Mucosa of stomach (tissue), 1 donor: ENCODE measurements around the gene SSH2.
"Not testable (repeated sequence)": the region's sequence is repeated elsewhere in the genome, so short reads cannot be mapped to it uniquely, and the experiment has no call there.

ENCODE experiments used
- H3K27me3 ChIP-seq: one replicate; pipeline ENCODE4 v1.7.0; 2013; ENCODE audit warnings: mild to moderate bottlenecking, low read length; ENCODE audit not compliant: control insufficient read depth, insufficient read depth
- H3K36me3 ChIP-seq: one replicate; pipeline ENCODE4 v1.7.0; 2013; ENCODE audit warnings: low read length; ENCODE audit not compliant: control insufficient read depth, insufficient read depth
- H3K4me1 ChIP-seq: one replicate; pipeline ENCODE4 v1.7.0; 2013; ENCODE audit warnings: mild to moderate bottlenecking, low read length; ENCODE audit not compliant: control insufficient read depth, insufficient read depth
- H3K4me3 ChIP-seq: one replicate; pipeline ENCODE4 v1.7.0; 2013; ENCODE audit warnings: low read length
- H3K9ac ChIP-seq: one replicate; pipeline ENCODE4 v1.7.0; 2013; ENCODE audit warnings: mild to moderate bottlenecking, low read length, moderate library complexity
- H3K9me3 ChIP-seq: one replicate; pipeline ENCODE4 v1.7.0; 2013; ENCODE audit warnings: mild to moderate bottlenecking, low read length, moderate library complexity; ENCODE audit not compliant: control insufficient read depth
- donor health status: Pancreatic carcinoma.

Gene SSH2

GRCh38 chr17:29677221-29677791 lies 252.7 kb downstream of the SSH2 start:
- no peaks in the 10 kb centered on the region for H3K9me3 ChIP-seq
- no peaks in the 10 kb centered on the region for H3K4me1 ChIP-seq
- H3K9ac ChIP-seq: no peak overlapping the region
- no peaks in the 10 kb centered on the region for H3K36me3 ChIP-seq
- no peaks in the 10 kb centered on the region for H3K27me3 ChIP-seq
- H3K4me3 ChIP-seq: no peak overlapping the region

- H3K9ac ChIP-seq, H3K4me3 ChIP-seq, H3K4me1 ChIP-seq, H3K36me3 ChIP-seq, H3K9me3 ChIP-seq, H3K27me3 ChIP-seq: not testable (repeated sequence)
Measured at GRCh38 chr17:29675961-29676360, 254.1 kb downstream of the SSH2 start.

DNA sequence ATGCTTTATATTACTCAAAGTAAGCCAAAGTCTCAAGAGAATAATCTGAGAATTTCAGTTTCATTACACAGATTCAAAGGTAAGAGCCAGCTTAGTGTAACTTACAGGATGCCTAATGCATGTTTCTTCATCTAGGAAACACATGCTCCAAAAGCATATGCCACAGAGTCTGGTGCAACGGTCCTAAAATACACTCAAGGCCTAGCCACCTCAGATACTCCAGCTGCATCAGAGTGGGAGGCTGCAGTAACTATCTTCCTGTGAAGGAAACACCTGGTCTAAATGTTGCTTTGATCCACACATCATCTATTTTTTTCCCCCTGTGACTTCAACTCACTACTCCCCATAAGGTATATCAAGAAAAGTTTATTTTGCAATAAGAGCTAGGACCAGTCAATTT lies 255.7 kb downstream of the SSH2 start:
- no peaks in the 10 kb centered on the region for H3K36me3 ChIP-seq
- no peaks in the 10 kb centered on the region for H3K9me3 ChIP-seq
- no peaks in the 10 kb centered on the region for H3K4me1 ChIP-seq
- H3K27me3 ChIP-seq: no peaks in the 10 kb centered on the region
- H3K4me3 ChIP-seq: no peak overlapping the region
- no peak overlapping the region for H3K9ac ChIP-seq

GRCh38 chr17:29671661-29672060 lies 258.4 kb downstream of the SSH2 start:
- Histone ChIP-seq H3K9ac (no peak overlapping the region), H3K36me3 (no peaks in the 10 kb centered on the region), H3K27me3 (no peaks in the 10 kb centered on the region), H3K4me1 (no peaks in the 10 kb centered on the region), H3K4me3 (no peak overlapping the region), H3K9me3 (no peaks in the 10 kb centered on the region)

DNA sequence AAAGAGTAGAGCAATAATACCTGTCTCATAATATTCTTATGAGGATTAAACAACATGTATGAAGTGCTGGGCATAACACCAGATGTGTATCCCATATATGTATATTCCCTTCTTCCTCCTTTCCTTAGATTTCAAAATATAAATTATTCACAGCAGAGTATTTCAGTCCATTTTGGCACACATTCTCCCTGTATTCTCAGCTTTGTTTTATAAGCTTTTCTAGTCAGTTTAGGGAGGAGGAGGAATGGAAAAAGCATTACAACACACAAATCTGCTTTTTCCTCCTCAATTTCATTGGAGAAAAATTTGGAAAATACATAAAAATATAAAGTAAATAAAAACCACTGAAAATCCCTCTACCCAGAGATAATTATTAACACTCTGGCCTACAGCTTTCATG lies 260.8 kb downstream of the SSH2 start:
- no peaks in the 10 kb centered on the region for H3K9me3 ChIP-seq
- peaks cover 11% of the 10 kb centered on the region for H3K4me1 ChIP-seq
- H3K27me3 ChIP-seq: no peaks in the 10 kb centered on the region
- H3K36me3 ChIP-seq: no peaks in the 10 kb centered on the region
- H3K4me3 ChIP-seq: no peak overlapping the region
- no peak overlapping the region for H3K9ac ChIP-seq

GRCh38 chr17:29667969-29668368 lies 262.1 kb downstream of the SSH2 start:
- Histone ChIP-seq H3K36me3 (no peaks in the 10 kb centered on the region), H3K4me3 (no peak overlapping the region), H3K9ac (no peak overlapping the region), H3K27me3 (no peaks in the 10 kb centered on the region), H3K9me3 (no peaks in the 10 kb centered on the region), H3K4me1 (peaks cover 15% of the 10 kb centered on the region)

DNA sequence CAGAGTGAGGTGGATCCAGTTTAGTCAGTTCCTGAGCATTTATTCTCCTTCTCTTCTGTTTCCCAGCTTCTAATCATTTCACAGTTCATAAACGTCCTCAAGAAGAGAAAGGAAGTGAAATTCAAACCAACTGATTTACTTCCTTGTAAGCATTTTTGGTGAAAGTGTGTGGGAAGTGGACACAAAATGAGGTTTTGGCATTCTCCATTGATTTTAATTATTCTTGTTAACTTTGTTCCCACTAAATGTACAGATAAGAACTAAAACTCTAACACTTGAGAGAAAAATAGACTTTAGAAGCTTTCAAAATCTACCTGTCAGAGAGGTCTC lies 264.6 kb downstream of the SSH2 start:
- H3K4me1 ChIP-seq: peaks cover 17% of the 10 kb centered on the region
- no peaks in the 10 kb centered on the region for H3K27me3 ChIP-seq
- H3K4me3 ChIP-seq: no peak overlapping the region
- H3K9me3 ChIP-seq: no peaks in the 10 kb centered on the region
- H3K36me3 ChIP-seq: no peaks in the 10 kb centered on the region
- H3K9ac ChIP-seq: peak overlapping the region; percentile 16

DNA sequence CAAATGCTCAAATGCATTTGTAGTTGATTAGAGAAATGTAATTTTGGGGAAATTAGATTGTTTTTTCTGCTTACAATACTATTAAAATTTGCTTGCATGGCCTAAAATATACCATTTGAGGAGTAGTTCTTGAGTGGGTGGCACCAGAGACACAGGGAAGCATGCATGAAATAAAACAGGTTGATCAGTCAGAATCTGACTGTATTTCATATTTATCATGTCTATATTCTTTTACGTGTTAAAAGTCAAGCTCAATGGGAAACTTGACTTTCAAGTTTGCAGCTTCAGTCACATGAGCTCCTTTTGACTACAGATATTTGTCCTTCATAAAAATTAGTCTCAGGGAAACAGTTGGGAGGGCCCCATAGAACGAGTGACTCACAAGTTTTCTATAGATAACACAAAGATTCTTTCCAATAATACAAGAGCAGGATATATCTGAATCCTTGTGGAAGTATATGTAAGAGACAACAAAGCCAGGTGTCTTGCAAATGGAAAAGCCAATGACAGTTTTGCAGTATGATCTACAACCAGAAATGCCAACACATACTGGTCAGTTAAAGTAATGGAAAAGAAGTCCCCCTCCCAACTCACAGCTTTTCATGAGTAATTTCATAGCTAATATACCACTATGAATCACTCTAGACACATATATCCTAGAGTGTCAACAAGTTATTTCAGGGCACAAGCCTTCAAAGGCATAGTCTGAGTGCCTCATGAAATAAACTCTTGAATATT lies 265.1 kb downstream of the SSH2 start:
- no peaks in the 10 kb centered on the region for H3K9me3 ChIP-seq
- no peaks in the 10 kb centered on the region for H3K36me3 ChIP-seq
- no peak overlapping the region for H3K4me3 ChIP-seq
- no peaks in the 10 kb centered on the region for H3K27me3 ChIP-seq
- peaks cover 17% of the 10 kb centered on the region for H3K4me1 ChIP-seq
- no peak overlapping the region for H3K9ac ChIP-seq

DNA sequence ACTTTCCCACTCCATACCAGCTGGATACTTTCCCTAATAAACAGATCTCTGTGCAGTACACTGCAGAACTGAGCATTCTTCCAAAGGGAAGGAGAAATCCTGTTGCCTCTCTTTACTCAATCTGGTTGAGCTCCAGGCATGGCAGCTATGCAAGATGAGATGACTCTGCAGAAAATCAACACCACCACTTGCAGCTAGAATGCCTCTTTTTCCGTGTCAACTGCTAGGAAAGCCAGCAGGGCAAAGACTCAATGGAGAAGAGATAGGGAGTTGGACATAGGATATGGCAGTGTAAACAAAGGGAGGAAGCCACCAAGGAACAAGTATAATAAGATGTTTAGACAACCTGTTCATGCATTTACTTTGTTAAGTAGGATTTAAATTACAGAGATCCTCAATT lies 266.9 kb downstream of the SSH2 start:
- H3K9ac ChIP-seq: no peak overlapping the region
- H3K4me3 ChIP-seq: no peak overlapping the region
- H3K27me3 ChIP-seq: no peaks in the 10 kb centered on the region
- H3K4me1 ChIP-seq: peaks cover 17% of the 10 kb centered on the region
- H3K36me3 ChIP-seq: no peaks in the 10 kb centered on the region
- no peaks in the 10 kb centered on the region for H3K9me3 ChIP-seq

- H3K36me3 ChIP-seq: no peaks in the 10 kb centered on the region
- H3K4me1 ChIP-seq: peaks cover 17% of the 10 kb centered on the region
- no peak overlapping the region for H3K4me3 ChIP-seq
- no peaks in the 10 kb centered on the region for H3K27me3 ChIP-seq
- H3K9me3 ChIP-seq: no peaks in the 10 kb centered on the region
- H3K9ac ChIP-seq: no peak overlapping the region
Measured at GRCh38 chr17:29661213-29661612, 268.8 kb downstream of the SSH2 start.

DNA sequence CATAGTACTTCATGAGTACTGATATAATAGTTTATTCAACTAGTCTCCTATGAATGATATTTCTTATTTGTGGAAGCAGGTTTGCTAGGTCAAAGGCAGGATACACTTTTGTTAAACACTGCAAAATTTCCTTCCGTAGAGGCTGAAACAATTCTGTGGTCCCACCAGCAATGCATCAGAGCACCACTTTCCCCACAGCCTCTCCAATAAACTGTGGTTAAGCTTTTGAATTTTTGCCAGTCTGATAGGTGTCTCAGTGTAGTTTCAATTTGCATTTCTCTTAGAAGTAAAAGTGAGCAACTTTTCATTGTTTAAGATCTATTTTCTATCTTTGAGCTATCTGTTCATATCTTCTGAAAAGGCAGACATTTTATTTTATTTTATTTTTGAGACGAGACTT lies 270.9 kb downstream of the SSH2 start:
- Histone ChIP-seq H3K36me3 (no peaks in the 10 kb centered on the region), H3K9me3 (no peaks in the 10 kb centered on the region), H3K27me3 (no peaks in the 10 kb centered on the region), H3K4me1 (peaks cover 5% of the 10 kb centered on the region), H3K4me3 (no peak overlapping the region), H3K9ac (no peak overlapping the region)

GRCh38 chr17:29655323-29655722 lies 274.7 kb downstream of the SSH2 start:
- Histone ChIP-seq H3K9me3 (no peaks in the 10 kb centered on the region), H3K4me1 (no peaks in the 10 kb centered on the region), H3K4me3 (no peak overlapping the region), H3K36me3 (no peaks in the 10 kb centered on the region), H3K27me3 (no peaks in the 10 kb centered on the region), H3K9ac (no peak overlapping the region)
